IPS DF 6.9 (cell line): ENCODE results near the gene IFT57.

Experiments used
- DNase-seq: peaks from one replicate; pipeline ENCODE4 v3.0.0-alpha.2; 2013; ENCODE audit warnings: low read depth, low spot score
- H3K27ac ChIP-seq: one replicate; pipeline ENCODE4 v1.5.1; 2013; ENCODE audit warnings: low read length, control low read depth
- H3K27me3 ChIP-seq: 2 replicates; pipeline ENCODE4 v1.6.1; 2013; ENCODE audit warnings: mild to moderate bottlenecking, low read length; ENCODE audit not compliant: control insufficient read depth, insufficient read depth
- H3K36me3 ChIP-seq: 2 replicates; pipeline ENCODE4 v1.6.1; 2013; ENCODE audit warnings: low read length; ENCODE audit not compliant: control insufficient read depth, insufficient read depth
- H3K4me1 ChIP-seq: 2 replicates; pipeline ENCODE4 v1.6.1; 2013; ENCODE audit warnings: low read length; ENCODE audit not compliant: control insufficient read depth, insufficient read depth
- H3K4me3 ChIP-seq: 2 replicates; pipeline ENCODE4 v1.5.1; 2013; ENCODE audit warnings: mild to moderate bottlenecking, low read length
- H3K9me3 ChIP-seq: 2 replicates; pipeline ENCODE4 v1.6.1; 2013; ENCODE audit warnings: low read length, inconsistent platforms; ENCODE audit not compliant: control insufficient read depth, insufficient read depth
- WGBS: extraction: QIAGEN DNeasy Blood & Tissue Kit; methylation state at CpG from one replicate; pipeline ENCODE4 v1.1.7; 2013; ENCODE audit warnings: mixed read lengths, missing lambda C conversion rate; ENCODE audit not compliant: insufficient read length, insufficient coverage; 5-methylcytosine and 5-hydroxymethylcytosine counted together

IFT57 gene

DNA sequence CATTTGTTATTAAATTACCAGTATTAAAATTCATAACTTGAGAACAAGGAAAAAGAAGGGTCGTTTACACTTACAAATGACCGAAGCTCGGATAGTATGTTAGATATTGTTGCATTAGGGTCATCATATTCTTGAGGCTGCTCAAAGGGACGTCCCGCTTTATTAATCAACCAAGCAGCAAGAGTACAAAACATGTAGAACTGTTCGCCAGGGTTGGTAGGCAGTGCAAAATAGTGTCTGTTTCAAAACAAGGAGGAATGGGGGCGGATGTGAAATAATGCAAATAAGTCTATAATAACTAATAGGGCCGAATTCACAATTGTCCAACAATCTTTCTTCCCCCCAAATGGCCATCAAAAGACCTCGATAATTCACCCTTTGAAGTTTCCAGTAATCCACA is 2.9 kb downstream of the IFT57 start:
- H3K9me3 ChIP-seq, result no peaks in the 10 kb centered on the region
- no peaks in the 10 kb centered on the region for H3K27me3 ChIP-seq
- no peaks in the 10 kb centered on the region for H3K4me1 ChIP-seq
- no CpG with 5 or more reads among the region's 9 CpGs for WGBS
- H3K27ac ChIP-seq, result no peak overlapping the region
- no peak overlapping the region for H3K4me3 ChIP-seq
- DNase-seq, result no peak
- no peaks in the 10 kb centered on the region for H3K36me3 ChIP-seq

GRCh38 chr3:108218811-108219210 is 3.4 kb downstream of the IFT57 start:
- H3K36me3 ChIP-seq, result no peaks in the 10 kb centered on the region
- no peaks in the 10 kb centered on the region for H3K4me1 ChIP-seq
- H3K4me3 ChIP-seq, result no peak overlapping the region
- no peak for DNase-seq
- H3K9me3 ChIP-seq, result no peaks in the 10 kb centered on the region
- no peaks in the 10 kb centered on the region for H3K27me3 ChIP-seq
- H3K27ac ChIP-seq, result no peak overlapping the region

GRCh38 chr3:108215871-108216270 is 6.4 kb downstream of the IFT57 start:
- no peaks in the 10 kb centered on the region for H3K4me1 ChIP-seq
- WGBS, result no CpG with 5 or more reads among the region's 1 CpG
- no peak overlapping the region for H3K27ac ChIP-seq

GRCh38 chr3:108209579-108209978 is 12.6 kb downstream of the IFT57 start:
- H3K4me1 ChIP-seq, result no peaks in the 10 kb centered on the region
- H3K4me3 ChIP-seq, result no peak overlapping the region
- DNase-seq, result no peak
- no peak overlapping the region for H3K27ac ChIP-seq
- H3K27me3 ChIP-seq, result no peaks in the 10 kb centered on the region
- H3K9me3 ChIP-seq, result no peaks in the 10 kb centered on the region
- no peaks in the 10 kb centered on the region for H3K36me3 ChIP-seq
- WGBS, result no CpG with 5 or more reads among the region's 3 CpGs

More at GRCh38 chr3:108215871-108216270, 6.4 kb downstream of the IFT57 start:
- no peak overlapping the region for H3K4me3 ChIP-seq
- no peaks in the 10 kb centered on the region for H3K9me3 ChIP-seq
- DNase-seq, result no peak
- H3K27me3 ChIP-seq, result no peaks in the 10 kb centered on the region
- no peaks in the 10 kb centered on the region for H3K36me3 ChIP-seq

DNA sequence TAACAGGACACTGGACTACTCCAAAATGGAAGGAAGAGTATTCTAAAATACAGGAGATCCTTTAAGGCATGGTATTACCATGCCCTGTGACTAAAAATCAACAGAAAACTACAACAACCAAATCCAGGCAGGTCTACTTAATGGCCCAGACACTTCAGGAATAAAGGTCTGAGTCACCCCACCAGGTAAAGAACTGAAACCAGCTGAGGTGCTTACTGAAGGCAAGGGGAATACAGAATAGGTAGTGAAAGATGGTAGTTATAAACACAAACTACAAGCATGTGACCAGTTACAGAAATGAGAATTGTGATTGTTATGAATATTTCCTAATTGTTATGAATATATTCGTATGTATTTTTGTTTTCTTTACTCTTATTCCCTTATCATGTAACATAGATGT is 13.4 kb downstream of the IFT57 start:
- H3K4me3 ChIP-seq, result no peak overlapping the region
- H3K9me3 ChIP-seq, result no peaks in the 10 kb centered on the region
- WGBS, result no CpG with 5 or more reads among the region's 1 CpG
- no peaks in the 10 kb centered on the region for H3K27me3 ChIP-seq
- DNase-seq, result no peak
- no peaks in the 10 kb centered on the region for H3K36me3 ChIP-seq
- H3K27ac ChIP-seq, result no peak overlapping the region
- no peaks in the 10 kb centered on the region for H3K4me1 ChIP-seq

DNA sequence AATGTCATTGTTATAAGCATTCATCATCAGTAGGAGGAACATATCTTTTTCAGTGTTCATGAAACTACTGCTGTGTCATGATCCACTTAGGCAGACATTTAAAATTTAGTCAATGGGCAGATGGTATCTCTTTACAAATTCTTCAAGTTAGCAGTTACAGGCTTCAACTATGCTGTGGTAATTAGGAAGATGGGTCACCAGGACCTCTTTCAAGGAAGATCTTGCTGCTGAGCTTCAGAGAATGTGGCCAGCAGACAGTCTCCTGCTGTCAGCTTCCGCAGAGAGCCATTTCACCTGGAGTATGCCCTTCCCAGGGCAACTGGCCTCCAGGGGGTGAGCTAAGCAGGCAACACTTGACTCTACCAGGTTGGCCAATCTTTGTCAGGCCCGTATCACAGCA is 19.4 kb downstream of the IFT57 start:
- Histone ChIP-seq H3K4me3 (no peak overlapping the region), H3K9me3 (no peaks in the 10 kb centered on the region), H3K27ac (no peak overlapping the region), H3K36me3 (no peaks in the 10 kb centered on the region), H3K27me3 (no peaks in the 10 kb centered on the region), H3K4me1 (peaks cover 1% of the 10 kb centered on the region)
- WGBS, result no CpG with 5 or more reads among the region's 2 CpGs
- no peak for DNase-seq

DNA sequence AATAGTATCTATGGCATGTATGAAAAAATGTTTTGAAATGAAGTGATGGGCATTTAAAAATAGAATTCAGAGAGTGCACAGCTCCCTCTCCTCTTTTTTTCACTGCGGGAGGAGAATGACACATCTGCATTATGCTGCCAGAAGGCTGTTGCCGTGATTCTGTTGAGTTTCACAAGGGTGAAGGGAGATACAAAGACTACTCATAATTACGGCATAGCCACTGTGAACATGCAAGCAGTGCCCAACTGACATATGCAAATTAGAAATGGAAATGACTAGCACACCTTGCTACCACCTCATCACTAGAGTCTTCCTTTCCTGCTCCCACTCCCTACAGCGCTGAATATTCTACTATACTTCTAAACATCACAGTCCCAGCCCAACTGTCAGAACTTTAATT is 20.1 kb downstream of the IFT57 start:
- H3K27ac ChIP-seq, result no peak overlapping the region
- WGBS, result no CpG with 5 or more reads among the region's 4 CpGs
- no peak overlapping the region for H3K4me3 ChIP-seq
- H3K4me1 ChIP-seq, result peaks cover 1% of the 10 kb centered on the region
- H3K27me3 ChIP-seq, result no peaks in the 10 kb centered on the region
- no peaks in the 10 kb centered on the region for H3K9me3 ChIP-seq
- DNase-seq, result no peak
- H3K36me3 ChIP-seq, result no peaks in the 10 kb centered on the region

GRCh38 chr3:108201258-108201657 is 21.0 kb downstream of the IFT57 start:
- DNase-seq, result no peak
- Histone ChIP-seq H3K4me1 (peaks cover 1% of the 10 kb centered on the region), H3K9me3 (no peaks in the 10 kb centered on the region), H3K27ac (no peak overlapping the region), H3K36me3 (no peaks in the 10 kb centered on the region), H3K4me3 (no peak overlapping the region), H3K27me3 (no peaks in the 10 kb centered on the region)

DNA sequence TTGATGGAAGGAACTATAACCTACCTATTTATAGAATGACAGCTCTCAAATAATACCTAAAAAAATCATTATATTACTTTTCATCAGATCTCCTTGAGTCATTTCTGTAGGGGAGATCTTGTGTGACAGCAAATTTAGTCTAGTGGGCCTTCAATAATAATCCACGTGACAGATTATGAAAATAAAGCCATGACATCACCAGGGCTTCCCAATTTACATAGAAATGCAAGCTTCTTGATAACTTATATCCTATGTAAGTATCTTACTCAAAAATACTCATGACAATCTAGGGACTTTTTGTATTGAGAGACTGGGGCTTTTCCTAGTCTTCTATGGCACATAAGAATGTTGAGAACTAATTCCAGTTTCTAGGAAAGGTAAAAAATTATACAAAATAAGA is 21.6 kb downstream of the IFT57 start:
- no peaks in the 10 kb centered on the region for H3K9me3 ChIP-seq
- H3K27me3 ChIP-seq, result no peaks in the 10 kb centered on the region
- H3K4me1 ChIP-seq, result peaks cover 1% of the 10 kb centered on the region
- H3K36me3 ChIP-seq, result no peaks in the 10 kb centered on the region
- H3K4me3 ChIP-seq, result no peak overlapping the region
- no CpG with 5 or more reads among the region's 1 CpG for WGBS
- no peak overlapping the region for H3K27ac ChIP-seq
- DNase-seq, result no peak

DNA sequence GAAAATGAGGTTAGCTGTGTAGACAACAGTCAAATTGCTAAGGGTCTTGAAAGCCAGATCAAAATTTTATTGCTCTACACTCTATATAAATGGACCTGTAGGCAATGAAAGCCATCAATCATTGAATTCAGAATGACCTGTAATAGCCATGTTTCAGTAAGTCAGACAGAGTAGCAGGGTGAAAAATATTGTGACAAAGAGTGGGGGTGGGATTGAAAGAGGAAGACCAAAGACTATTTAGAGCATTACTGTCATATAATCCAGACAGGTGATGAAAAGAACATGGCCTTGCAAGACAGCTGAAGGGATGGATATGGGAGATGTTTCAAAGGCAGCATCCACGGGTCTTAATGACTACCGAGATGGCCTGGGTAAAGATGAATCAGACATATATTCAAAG is 22.2 kb downstream of the IFT57 start:
- no peak for DNase-seq
- Histone ChIP-seq H3K4me3 (no peak overlapping the region), H3K27me3 (no peaks in the 10 kb centered on the region), H3K9me3 (no peaks in the 10 kb centered on the region), H3K36me3 (no peaks in the 10 kb centered on the region), H3K4me1 (peaks cover 1% of the 10 kb centered on the region), H3K27ac (no peak overlapping the region)
- no CpG with 5 or more reads among the region's 2 CpGs for WGBS

DNA sequence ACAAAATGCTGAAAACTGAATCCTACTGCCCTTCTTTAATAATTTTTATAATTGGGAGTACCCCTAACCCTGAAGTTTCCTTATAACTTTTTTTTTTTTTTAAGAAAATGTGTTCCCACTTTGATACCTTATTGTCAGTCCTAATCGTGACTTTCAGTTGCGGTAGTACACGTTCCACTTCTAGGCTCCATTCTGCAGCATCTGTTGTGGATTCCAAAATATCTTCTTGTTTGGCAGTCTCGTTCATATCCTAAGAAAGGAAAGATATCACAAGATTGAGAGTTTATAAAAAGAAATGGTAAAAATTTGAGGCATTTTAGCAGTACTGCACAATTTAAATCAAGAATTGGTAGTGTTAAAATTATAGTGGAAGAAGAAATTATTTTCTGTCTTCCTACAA is 30.8 kb downstream of the IFT57 start:
- WGBS, result no CpG with 5 or more reads among the region's 4 CpGs
- DNase-seq, result no peak
- H3K9me3 ChIP-seq, result no peaks in the 10 kb centered on the region
- no peak overlapping the region for H3K4me3 ChIP-seq
- H3K4me1 ChIP-seq, result no peaks in the 10 kb centered on the region
- H3K27ac ChIP-seq, result no peak overlapping the region
- no peaks in the 10 kb centered on the region for H3K27me3 ChIP-seq
- H3K36me3 ChIP-seq, result no peaks in the 10 kb centered on the region
